ENCODE results near the gene HDGF. TPM values are rescaled to one million over a fixed set of nuclear protein-coding genes. Genes with fewer than 3 reads are reported as not detected.
A peak's percentile ranks its signal among the peaks of the same experiment; 100 is the strongest.

The HDGF gene
- total RNA-seq, 4 donors from 2014 or later = 180 to 278 (median 236) TPM

GRCh38 chr1:156698995-156699394, 52.5 kb downstream of the HDGF start:
- 82% methylated on average over 1 of the region's 1 CpG for WGBS, 2 donors
- intact Hi-C loops (cut with DNase I) = no loop called here
- TF ChIP-seq POLR2A (IDR thresholded peaks at IDR 0.05) (no peak), CTCF (IDR thresholded peaks at IDR 0.05) (no peak)
- peaks cover 0 to 36% (median 7%) of the 10 kb centered on the region in 3 donors for H3K36me3 ChIP-seq
- H3K27ac ChIP-seq = no peak overlapping the region
- no peaks in the 10 kb centered on the region for H3K9me3 ChIP-seq
- peaks cover 0 to 53% (median 0%) of the 10 kb centered on the region in 4 donors for H3K27me3 ChIP-seq
- H3K4me3 ChIP-seq = no peak overlapping the region
- H3K4me1 ChIP-seq = peaks cover 7 to 60% (median 16%) of the 10 kb centered on the region in 3 donors
- no peak for DNase-seq

- TF ChIP-seq POLR2A (IDR thresholded peaks at IDR 0.05) (no peak), CTCF (IDR thresholded peaks at IDR 0.05) (no peak)
- Histone ChIP-seq H3K36me3 (peaks cover 0 to 36% (median 7%) of the 10 kb centered on the region in 3 donors), H3K9me3 (no peaks in the 10 kb centered on the region), H3K4me3 (no peak overlapping the region), H3K27ac (no peak overlapping the region), H3K4me1 (peaks cover 13 to 60% (median 22%) of the 10 kb centered on the region in 3 donors), H3K27me3 (peaks cover 0 to 54% (median 0%) of the 10 kb centered on the region in 4 donors)
- intact Hi-C loops (cut with DNase I) = no loop called here
- DNase-seq = no peak
- 47 to 90% methylated on average over 2 to 6 of the region's 8 CpGs for WGBS, 2 donors
Observed at GRCh38 chr1:156697481-156697880, 54.0 kb downstream of the HDGF start.

GRCh38 chr1:156696755-156697154, 54.7 kb downstream of the HDGF start:
- Histone ChIP-seq H3K4me3 (no peak overlapping the region), H3K27me3 (peaks cover 0 to 54% (median 0%) of the 10 kb centered on the region in 4 donors), H3K36me3 (peaks cover 0 to 36% (median 7%) of the 10 kb centered on the region in 3 donors), H3K4me1 (peaks cover 15 to 60% (median 29%) of the 10 kb centered on the region in 3 donors), H3K9me3 (no peaks in the 10 kb centered on the region), H3K27ac (no peak overlapping the region)
- TF ChIP-seq CTCF (IDR thresholded peaks at IDR 0.05) = no peak
- no peak for TF ChIP-seq POLR2A (IDR thresholded peaks at IDR 0.05)
- DNase-seq = no peak
- 86 to 88% methylated on average over 8 of the region's 8 CpGs for WGBS, 2 donors
- intact Hi-C loops (cut with DNase I) = no loop called here

- 49 to 69% methylated on average over 5 of the region's 5 CpGs for WGBS, 2 donors
- intact Hi-C loops (cut with DNase I) = loop anchor here (5.0 kb wide), 1 partner anchor 33 kb away; the partner anchor contains the start of genes ISG20L2 and METTL25B
- H3K4me1 ChIP-seq = peaks cover 30 to 68% (median 48%) of the 10 kb centered on the region in 3 donors
- TF ChIP-seq CTCF (IDR thresholded peaks at IDR 0.05) = no peak
- TF ChIP-seq POLR2A (IDR thresholded peaks at IDR 0.05) = no peak
- peak overlapping the region in 3 of 4 donors; percentile 79 to 89 (median 88) for H3K27ac ChIP-seq
- H3K36me3 ChIP-seq = peaks cover 0 to 17% (median 1%) of the 10 kb centered on the region in 3 donors
- no peak overlapping the region for H3K4me3 ChIP-seq
- DNase-seq = no peak
- H3K9me3 ChIP-seq = no peaks in the 10 kb centered on the region
- H3K27me3 ChIP-seq = peaks cover 0 to 59% (median 0%) of the 10 kb centered on the region in 4 donors
Observed at GRCh38 chr1:156694690-156694962, 56.8 kb downstream of the HDGF start.

- H3K4me1 ChIP-seq = peaks cover 34 to 74% (median 53%) of the 10 kb centered on the region in 3 donors
- H3K36me3 ChIP-seq = peaks cover 0 to 12% (median 0%) of the 10 kb centered on the region in 3 donors
- intact Hi-C loops (cut with DNase I) = loop anchor here (5.0 kb wide), 1 partner anchor 33 kb away; the partner anchor contains the start of genes ISG20L2 and METTL25B
- peak in 2 of 6 experiments; percentile 23 to 31 for TF ChIP-seq CTCF (IDR thresholded peaks at IDR 0.05)
- TF ChIP-seq POLR2A (IDR thresholded peaks at IDR 0.05) = no peak
- peaks cover 0 to 60% (median 0%) of the 10 kb centered on the region in 4 donors for H3K27me3 ChIP-seq
- WGBS, 2 donors = 55 to 67% methylated on average over 8 to 9 of the region's 12 CpGs
- no peak overlapping the region for H3K4me3 ChIP-seq
- peak overlapping the region; percentile 51 to 89 (median 84) for H3K27ac ChIP-seq
- DNase-seq = no peak
- no peaks in the 10 kb centered on the region for H3K9me3 ChIP-seq
Observed at GRCh38 chr1:156693848-156694689, 57.4 kb downstream of the HDGF start.
